DND-41 (cell line): ENCODE data around the gene ZHX3.

Experiments used
- ATAC-seq: fragments of 200-7000 bp; cut with Tn5 transposase; 3 replicates; pipeline ENCODE4 v1.9.1; 2021; ENCODE audit warnings: low read depth; ENCODE audit not compliant: insufficient read depth
- DNase-seq: peaks from one replicate; pipeline ENCODE4 v3.0.0-alpha.2; 2020
- H2AFZ ChIP-seq: 2 replicates; pipeline ENCODE4 v1.6.0; 2012; ENCODE audit warnings: low read depth, low read length
- H3K27ac ChIP-seq: 2 replicates; pipeline ENCODE4 v1.5.1; 2012; ENCODE audit warnings: low read length, inconsistent platforms
- H3K27me3 ChIP-seq: fragments of 200-600 bp; sonication (generic); 2 replicates; pipeline ENCODE4 v1.6.0; 2012; ENCODE audit warnings: low read length, mild to moderate bottlenecking, inconsistent platforms; ENCODE audit not compliant: insufficient read depth, poor library complexity
- H3K36me3 ChIP-seq: 2 replicates; pipeline ENCODE4 v1.5.1; 2012; ENCODE audit warnings: low read length, inconsistent platforms; ENCODE audit not compliant: insufficient read depth
- H3K4me1 ChIP-seq: 2 replicates; pipeline ENCODE4 v1.5.1; 2012; ENCODE audit warnings: mild to moderate bottlenecking, low read length; ENCODE audit not compliant: insufficient read depth
- H3K4me2 ChIP-seq: 2 replicates; pipeline ENCODE4 v1.6.0; 2012; ENCODE audit warnings: mild to moderate bottlenecking, moderate library complexity, low read length, inconsistent platforms; ENCODE audit not compliant: insufficient read depth
- H3K4me3 ChIP-seq, 2 experiments: fragments of 200-600 bp in 1 of 2; shearing (Covaris generic) in 1 of 2; 2 replicates each; pipeline ENCODE4 v1.5.1; 2012 to 2016; ENCODE audit warnings: inconsistent platforms in 2 of 2, low read length in 2 of 2, mild to moderate bottlenecking in 2 of 2, low read depth in 1 of 2, moderate library complexity in 1 of 2
- H3K79me2 ChIP-seq: 2 replicates; pipeline ENCODE4 v1.6.0; 2012; ENCODE audit warnings: low read length, inconsistent platforms; ENCODE audit not compliant: insufficient read depth
- H3K9ac ChIP-seq: 2 replicates; pipeline ENCODE4 v1.6.0; 2012; ENCODE audit warnings: low read depth, mild to moderate bottlenecking, inconsistent platforms, low read length, moderate library complexity
- H3K9me3 ChIP-seq: 2 replicates; pipeline ENCODE4 v1.5.1; 2012; ENCODE audit warnings: low read length, moderate library complexity, mild to moderate bottlenecking, inconsistent platforms; ENCODE audit not compliant: insufficient read depth, severe bottlenecking
- H4K20me1 ChIP-seq: 2 replicates; pipeline ENCODE4 v1.6.0; 2012; ENCODE audit warnings: low read length; ENCODE audit not compliant: insufficient read depth
- CTCF ChIP-seq: IDR thresholded peaks from 2 replicates; pipeline ENCODE4 v1.5.1; 2012; ENCODE audit warnings: borderline replicate concordance, low read length, moderate library complexity, mild to moderate bottlenecking; ENCODE audit not compliant: poor library complexity, severe bottlenecking; ENCODE audit errors: extremely low read depth
- EZH2 ChIP-seq: IDR thresholded peaks from 3 replicates; pipeline ENCODE4 v1.6.1; 2012; ENCODE audit warnings: borderline replicate concordance, low read depth, mild to moderate bottlenecking, moderate library complexity, low read length, inconsistent platforms; ENCODE audit not compliant: severe bottlenecking

The ZHX3 gene

GRCh38 chr20:41293269-41294037 lies 24.1 kb downstream of the ZHX3 start:
- Histone ChIP-seq H2AFZ (no peak overlapping the region), H3K27ac (no peak overlapping the region), H3K4me2 (no peak overlapping the region), H3K4me3 (no peak overlapping the region), H3K4me1 (no peaks in the 10 kb centered on the region), H3K9me3 (no peaks in the 10 kb centered on the region), H3K79me2 (no peaks in the 10 kb centered on the region; the same call in 1 of the 2 replicates), H4K20me1 (peaks cover 3% of the 10 kb centered on the region; the same call in 1 of the 2 replicates), H3K27me3 (no peaks in the 10 kb centered on the region), H3K36me3 (no peaks in the 10 kb centered on the region), H3K9ac (no peak overlapping the region)
- ATAC-seq (no peak), DNase-seq (no peak)
- TF ChIP-seq CTCF = no peak
- TF ChIP-seq EZH2 = no peak

GRCh38 chr20:41290804-41291389 lies 26.6 kb downstream of the ZHX3 start:
- no peak overlapping the region for H3K4me3 ChIP-seq
- H3K36me3 ChIP-seq = no peaks in the 10 kb centered on the region
- H3K27me3 ChIP-seq = no peaks in the 10 kb centered on the region
- ATAC-seq = no peak
- peaks cover 3% of the 10 kb centered on the region; the same call in 1 of the 2 replicates for H4K20me1 ChIP-seq
- no peak overlapping the region for H3K4me2 ChIP-seq
- no peaks in the 10 kb centered on the region; the same call in 1 of the 2 replicates for H3K79me2 ChIP-seq
- H3K4me1 ChIP-seq = no peaks in the 10 kb centered on the region
- no peak for DNase-seq
- no peak overlapping the region for H3K27ac ChIP-seq
- H3K9me3 ChIP-seq = peaks cover 16% of the 10 kb centered on the region
- H3K9ac ChIP-seq = no peak overlapping the region
- TF ChIP-seq CTCF = no peak
- TF ChIP-seq EZH2 = no peak
- no peak overlapping the region for H2AFZ ChIP-seq

GRCh38 chr20:41287327-41287726 lies 30.2 kb downstream of the ZHX3 start:
- TF ChIP-seq CTCF = no peak
- no peak for TF ChIP-seq EZH2

More at GRCh38 chr20:41287327-41287726, 30.2 kb downstream of the ZHX3 start:
- ATAC-seq (no peak), DNase-seq (no peak)
- Histone ChIP-seq H3K27ac (no peak overlapping the region), H4K20me1 (peaks cover 3% of the 10 kb centered on the region; the same call in 1 of the 2 replicates), H3K9ac (no peak overlapping the region), H3K79me2 (no peaks in the 10 kb centered on the region; the same call in 1 of the 2 replicates), H2AFZ (no peak overlapping the region), H3K9me3 (peaks cover 16% of the 10 kb centered on the region), H3K36me3 (no peaks in the 10 kb centered on the region), H3K4me2 (no peak overlapping the region), H3K4me3 (no peak overlapping the region), H3K27me3 (no peaks in the 10 kb centered on the region), H3K4me1 (no peaks in the 10 kb centered on the region)
